Measurements from ENCODE around the gene APOL3. TPM values are rescaled to one million over a fixed set of nuclear protein-coding genes. Genes with fewer than 3 reads are reported as not detected.

Gene APOL3
- total and polyA plus RNA-seq, 2 of the 13 experiments (the other 11 are each of a cell fraction or from before 2014, with no cell fraction given): 3.8 to 5.4 TPM

DNA sequence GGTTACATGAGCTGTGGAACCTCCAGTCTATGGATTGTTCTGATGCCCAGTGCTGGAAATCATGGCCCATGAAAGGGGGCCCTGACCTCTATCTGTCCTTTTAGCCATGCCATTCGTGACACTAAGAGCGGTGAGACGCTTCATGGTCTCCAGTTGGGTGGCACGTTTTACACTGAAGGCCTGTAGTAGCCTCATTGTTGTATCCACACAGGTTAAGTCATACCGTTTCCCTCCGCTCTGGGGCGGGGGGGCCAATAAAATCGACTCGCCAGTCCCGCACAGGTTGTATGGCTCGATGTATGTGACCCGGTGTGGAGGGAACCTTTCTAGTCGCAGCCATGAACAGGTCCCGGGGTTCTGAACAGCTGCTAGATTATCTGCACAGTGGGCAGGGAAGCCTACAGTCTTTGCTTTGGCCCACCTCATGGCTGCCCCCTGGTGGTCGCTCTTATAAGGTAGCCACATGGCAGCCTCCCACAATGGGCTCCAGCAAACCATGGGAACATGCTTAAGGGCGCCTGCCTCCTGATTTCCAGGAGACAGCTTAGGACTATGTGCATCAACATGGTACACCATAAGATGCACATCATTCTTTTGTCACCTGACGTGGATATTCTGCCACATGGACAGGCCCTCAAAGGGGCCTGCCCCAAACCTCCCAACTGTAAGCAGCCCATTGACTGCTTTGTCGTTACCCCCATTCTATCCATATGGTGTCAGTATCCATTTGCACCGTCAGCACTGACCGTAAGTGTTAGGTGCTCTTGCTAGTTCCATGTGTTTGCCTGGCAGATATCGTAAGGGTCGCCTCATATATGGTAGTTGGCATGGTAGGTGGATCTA, 19.7 kb upstream of the APOL3 start:
- DNase-seq (ENCODE audit: low spot score): peak; percentile 56
- Histone ChIP-seq H3K9ac (ENCODE audit: insufficient read depth, low read depth, low read length) (no peak overlapping the region), H3K4me2 (ENCODE audit: low read depth, low read length) (peak overlapping the region; percentile 48), H3K27ac (ENCODE audit: extremely low read length, insufficient read depth, low read length) (no peak overlapping the region), H3K4me3 (replicated peaks in 1 of 3; ENCODE audit: insufficient read depth in 1 of 3, low read depth in 2 of 3, low read length in 3 of 3) (peak overlapping the region in 1 of 3 experiments; percentile 30; a peak in 1 of 6 replicates), H3K9me3 (ENCODE audit: low read length) (no peaks in the 10 kb centered on the region), H3K4me1 (ENCODE audit: insufficient read depth, low read length) (no peaks in the 10 kb centered on the region), H3K79me2 (ENCODE audit: insufficient read depth, low read length) (no peaks in the 10 kb centered on the region), H2AFZ (ENCODE audit: low read length) (no peak overlapping the region), H3K36me3 (replicated peaks in 1 of 2; ENCODE audit: control insufficient read depth in 1 of 2, insufficient read depth in 2 of 2, low read length in 2 of 2) (no peaks in the 10 kb centered on the region), H4K20me1 (ENCODE audit: insufficient read depth, low read length) (no peaks in the 10 kb centered on the region), H3K27me3 (ENCODE audit: control insufficient read depth in 1 of 2, insufficient read depth in 2 of 2, low read length in 2 of 2) (peaks cover 3 to 19% of the 10 kb centered on the region in 2 experiments; a peak in 4 of 5 replicates)
- intact Hi-C loops (cut with micrococcal nuclease; ENCODE audit: unreplicated experiment) (loop anchor here (1.0 kb wide), 1 partner anchor 35 kb away; no protein-coding TSS in a partner anchor), in situ Hi-C loops (cut with HindIII; ENCODE audit: extremely low pct_ligation_motif_present, low pct_unique_long_range_greater_than_20kb) (loop anchor here (5.0 kb wide), 1 partner anchor 38 kb away; no protein-coding TSS in a partner anchor)
- WGBS (ENCODE audit: low lambda C conversion rate): 29% methylated on average over 12 of the region's 22 CpGs
- ChIA-PET POLR2A (interaction anchor here (0.9 to 1.0 kb wide), 2 partner anchors 21 to 25 kb away, joined by 3 to 7 read pairs; no protein-coding TSS in a partner anchor), CTCF (ENCODE audit: low intra/inter-chr PET ratio, low total read pairs) (interaction anchor here (1.3 to 2.9 kb wide), 2 partner anchors 35 to 114 kb away, joined by 3 to 42 read pairs; no protein-coding TSS in a partner anchor)
- no TSS peak for BruUV-seq (replicated peaks)
- ATAC-seq: peak; percentile 97
- peak; percentile 75 for FAIRE-seq
- no peak for TF ChIP-seq NR2F6 (IDR thresholded peaks at IDR 0.05)
- TF ChIP-seq NR2F6 (CRISPR knock-in tag; IDR thresholded peaks at IDR 0.05): peak; percentile 14; the same call in 1 of the 2 replicates
- peak; percentile 42; the same call in 1 of the 2 replicates for TF ChIP-seq MYC (CRISPR knock-in tag; IDR thresholded peaks at IDR 0.05; ENCODE audit: borderline replicate concordance)
- TF ChIP-seq XRCC5 (optimal IDR thresholded peaks at IDR 0.05; ENCODE audit: low read length): peak; percentile 87
- 0 out of 2 replicates have a peak, but pooled peaks have one; percentile 37 for TF ChIP-seq GATAD2A (CRISPR knock-in tag; IDR thresholded peaks at IDR 0.05)
- no peak for TF ChIP-seq ZKSCAN5 (CRISPR knock-in tag; IDR thresholded peaks at IDR 0.05)
- 0 out of 2 replicates have a peak, but pooled peaks have one; percentile 55 for TF ChIP-seq ZNF598 (CRISPR knock-in tag; IDR thresholded peaks at IDR 0.05; ENCODE audit: borderline replicate concordance)
- TF ChIP-seq ZNF501 (CRISPR knock-in tag; IDR thresholded peaks at IDR 0.05): peak; percentile 38; the same call in 1 of the 2 replicates
- TF ChIP-seq, protein P1, sequence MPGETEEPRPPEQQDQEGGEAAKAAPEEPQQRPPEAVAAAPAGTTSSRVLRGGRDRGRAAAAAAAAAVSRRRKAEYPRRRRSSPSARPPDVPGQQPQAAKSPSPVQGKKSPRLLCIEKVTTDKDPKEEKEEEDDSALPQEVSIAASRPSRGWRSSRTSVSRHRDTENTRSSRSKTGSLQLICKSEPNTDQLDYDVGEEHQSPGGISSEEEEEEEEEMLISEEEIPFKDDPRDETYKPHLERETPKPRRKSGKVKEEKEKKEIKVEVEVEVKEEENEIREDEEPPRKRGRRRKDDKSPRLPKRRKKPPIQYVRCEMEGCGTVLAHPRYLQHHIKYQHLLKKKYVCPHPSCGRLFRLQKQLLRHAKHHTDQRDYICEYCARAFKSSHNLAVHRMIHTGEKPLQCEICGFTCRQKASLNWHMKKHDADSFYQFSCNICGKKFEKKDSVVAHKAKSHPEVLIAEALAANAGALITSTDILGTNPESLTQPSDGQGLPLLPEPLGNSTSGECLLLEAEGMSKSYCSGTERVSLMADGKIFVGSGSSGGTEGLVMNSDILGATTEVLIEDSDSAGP (CRISPR knock-in tag; IDR thresholded peaks at IDR 0.05; ENCODE audit: borderline replicate concordance): 0 out of 2 replicates have a peak, but pooled peaks have one; percentile 32
- 0 out of 2 replicates have a peak, but pooled peaks have one; percentile 24 for TF ChIP-seq KMT2A (CRISPR knock-in tag; IDR thresholded peaks at IDR 0.05)
- TF ChIP-seq RAD21 (CRISPR knock-in tag; IDR thresholded peaks at IDR 0.05): peak; percentile 81
- 0 out of 2 replicates have a peak, but pooled peaks have one; percentile 11 for TF ChIP-seq FOXO1 (CRISPR knock-in tag; IDR thresholded peaks at IDR 0.05)
- TF ChIP-seq PHF8 (CRISPR knock-in tag; IDR thresholded peaks at IDR 0.05): 0 out of 2 replicates have a peak, but pooled peaks have one; percentile 19
- 0 out of 2 replicates have a peak, but pooled peaks have one; percentile 47 for TF ChIP-seq ATF6 (CRISPR knock-in tag; conservative IDR thresholded peaks at IDR 0.05)
- TF ChIP-seq NFYC (CRISPR knock-in tag; IDR thresholded peaks at IDR 0.05): no peak
- TF ChIP-seq SATB2 (CRISPR knock-in tag; IDR thresholded peaks at IDR 0.05): no peak
- peak; percentile 44; the same call in 1 of the 2 replicates for TF ChIP-seq TFAP4 (IDR thresholded peaks at IDR 0.05; ENCODE audit: borderline replicate concordance, low read depth)
- TF ChIP-seq ZNF569 (CRISPR knock-in tag; IDR thresholded peaks at IDR 0.05; ENCODE audit: borderline replicate concordance): no peak
- TF ChIP-seq SALL1 (CRISPR knock-in tag; IDR thresholded peaks at IDR 0.05): peak; percentile 56; the same call in 1 of the 2 replicates
- TF ChIP-seq U2AF2 (IDR thresholded peaks at IDR 0.05; ENCODE audit: low read depth, low read length): 0 out of 2 replicates have a peak, but pooled peaks have one; percentile 34

All from HepG2 (cell line).